ENCODE measurements around the gene SELENOS.
"Not testable (repeated sequence)": the region's sequence is repeated elsewhere in the genome, so short reads cannot be mapped to it uniquely, and the experiment has no call there.

The SELENOS gene

GRCh38 chr15:101303408-101303807, 26.1 kb upstream of the SELENOS start:
- TF ChIP-seq CTCF (IDR thresholded peaks at IDR 0.05; ENCODE audit: low read depth, low read length), result no peak
- no peak overlapping the region for H3K4me3 ChIP-seq (ENCODE audit: low read depth, low read length)

- TF ChIP-seq CTCF (IDR thresholded peaks at IDR 0.05; ENCODE audit: low read depth, low read length), result no peak
- peak overlapping the region; percentile 98 for H3K4me3 ChIP-seq (ENCODE audit: low read depth, low read length)
Observed at GRCh38 chr15:101296418-101297405, 19.4 kb upstream of the SELENOS start.

- H3K4me3 ChIP-seq (ENCODE audit: low read depth, low read length), result peak overlapping the region; percentile 98
- no peak for TF ChIP-seq CTCF (IDR thresholded peaks at IDR 0.05; ENCODE audit: low read depth, low read length)
Observed at GRCh38 chr15:101295607-101296161, 18.4 kb upstream of the SELENOS start.

- TF ChIP-seq CTCF (IDR thresholded peaks at IDR 0.05; ENCODE audit: low read depth, low read length), result no peak
Observed at GRCh38 chr15:101294731-101295606, 17.7 kb upstream of the SELENOS start, which contains the start of gene SNRPA1. Gene SNRPA1 (minus strand): TSS chr15:101295248. CDS start chr15:101295178, 70 bp downstream.

GRCh38 chr15:101293122-101293521, 15.8 kb upstream of the SELENOS start:
- TF ChIP-seq CTCF (IDR thresholded peaks at IDR 0.05; ENCODE audit: low read depth, low read length), result no peak
- peak overlapping the region; percentile 98 for H3K4me3 ChIP-seq (ENCODE audit: low read depth, low read length)

More at GRCh38 chr15:101294731-101295606, 17.7 kb upstream of the SELENOS start, which contains the start of gene SNRPA1:
- H3K4me3 ChIP-seq (ENCODE audit: low read depth, low read length), result peak within 1 kb of the TSS; percentile 98

- no peak overlapping the region for H3K4me3 ChIP-seq (ENCODE audit: low read depth, low read length)
- TF ChIP-seq CTCF (IDR thresholded peaks at IDR 0.05; ENCODE audit: low read depth, low read length), result peak; percentile 35; the same call in 1 of the 2 replicates
Observed at GRCh38 chr15:101288905-101289513, 11.7 kb upstream of the SELENOS start.

GRCh38 chr15:101287342-101287741, 10.1 kb upstream of the SELENOS start:
- H3K4me3 ChIP-seq (ENCODE audit: low read depth, low read length), result not testable (repeated sequence)
